Retinal pigment epithelial cell (primary cell): ENCODE data around the gene TYMS.

Experiments used
- DNase-seq: peaks from one replicate; pipeline ENCODE4 v3.0.0-alpha.2; 2010; ENCODE audit warnings: low read depth
- H3K4me3 ChIP-seq: 2 replicates; pipeline ENCODE4 v1.5.1; 2011; ENCODE audit warnings: mild to moderate bottlenecking, low read length, control low read depth, moderate library complexity
- CTCF ChIP-seq: conservative IDR thresholded peaks from 2 replicates; pipeline ENCODE4 v1.5.1; 2011; ENCODE audit warnings: low read depth, low read length, control low read depth, inconsistent platforms

Gene TYMS

GRCh38 chr18:657311-658000, at the start of gene TYMS:
TYMS (plus strand) TSS chr18:657653; CDS start chr18:657743, 90 bp downstream.
- peak within 1 kb of the TSS; percentile 78 for H3K4me3 ChIP-seq
- peak; percentile 7 for TF ChIP-seq CTCF
- DNase-seq = peak; percentile 33

- DNase-seq = no peak
- H3K4me3 ChIP-seq = no peak overlapping the region
- TF ChIP-seq CTCF = no peak
Observed at GRCh38 chr18:607930-608329, 49.5 kb upstream of the TYMS start.

GRCh38 chr18:610214-610928, 47.1 kb upstream of the TYMS start:
- DNase-seq = no peak
- TF ChIP-seq CTCF = no peak
- H3K4me3 ChIP-seq = no peak overlapping the region

GRCh38 chr18:612156-612555, 45.3 kb upstream of the TYMS start:
- no peak overlapping the region for H3K4me3 ChIP-seq
- no peak for TF ChIP-seq CTCF
- no peak for DNase-seq

GRCh38 chr18:614193-614592, 43.3 kb upstream of the TYMS start:
- TF ChIP-seq CTCF = no peak
- DNase-seq = no peak

GRCh38 chr18:615092-615521, 42.3 kb upstream of the TYMS start:
- no peak for TF ChIP-seq CTCF
- DNase-seq = no peak

More at GRCh38 chr18:614193-614592, 43.3 kb upstream of the TYMS start:
- H3K4me3 ChIP-seq = no peak overlapping the region

GRCh38 chr18:615773-616172, 41.7 kb upstream of the TYMS start:
- no peak overlapping the region for H3K4me3 ChIP-seq
- DNase-seq = no peak
- TF ChIP-seq CTCF = no peak

More at GRCh38 chr18:615092-615521, 42.3 kb upstream of the TYMS start:
- H3K4me3 ChIP-seq = no peak overlapping the region
